DMS53 treated with DMSO at 0.1 percent for 48 hours (cell line): ENCODE data around the gene NTMT2.

Experiments used
- DNase-seq: peaks from one replicate; lab custom pipeline; 2025; ENCODE audit not compliant: unreplicated experiment; lab: John Stamatoyannopoulos, UW

The NTMT2 gene

GRCh38 chr1:170205301-170205700 is 59.5 kb downstream of the NTMT2 start:
- DNase-seq: no peak

- DNase-seq: no peak
Observed at GRCh38 chr1:170209125-170209524, 63.4 kb downstream of the NTMT2 start.

GRCh38 chr1:170210142-170210541 is 64.4 kb downstream of the NTMT2 start:
- DNase-seq: no peak

- DNase-seq: no peak
Observed at GRCh38 chr1:170213596-170213995, 67.8 kb downstream of the NTMT2 start.

- DNase-seq: no peak
Observed at GRCh38 chr1:170214117-170215032, 68.6 kb downstream of the NTMT2 start.

- DNase-seq: no peak
Observed at GRCh38 chr1:170215072-170215885, 69.5 kb downstream of the NTMT2 start.

GRCh38 chr1:170217517-170218256 is 71.9 kb downstream of the NTMT2 start:
- DNase-seq: no peak

- DNase-seq: no peak
Observed at GRCh38 chr1:170218257-170218650, 72.5 kb downstream of the NTMT2 start.
